GM21360 (cell line): ENCODE measurements around the gene TTPAL.

Source experiments
- ATAC-seq: cut with Tn5 transposase; IDR thresholded peaks from one replicate; pipeline ENCODE4 v1.9.1; 2021; ENCODE audit warnings: mild to moderate bottlenecking, moderate library complexity; ENCODE audit not compliant: unreplicated experiment

The TTPAL gene

GRCh38 chr20:44495802-44496481 is 20.3 kb downstream of the TTPAL start:
- ATAC-seq, result peak; percentile 56

DNA sequence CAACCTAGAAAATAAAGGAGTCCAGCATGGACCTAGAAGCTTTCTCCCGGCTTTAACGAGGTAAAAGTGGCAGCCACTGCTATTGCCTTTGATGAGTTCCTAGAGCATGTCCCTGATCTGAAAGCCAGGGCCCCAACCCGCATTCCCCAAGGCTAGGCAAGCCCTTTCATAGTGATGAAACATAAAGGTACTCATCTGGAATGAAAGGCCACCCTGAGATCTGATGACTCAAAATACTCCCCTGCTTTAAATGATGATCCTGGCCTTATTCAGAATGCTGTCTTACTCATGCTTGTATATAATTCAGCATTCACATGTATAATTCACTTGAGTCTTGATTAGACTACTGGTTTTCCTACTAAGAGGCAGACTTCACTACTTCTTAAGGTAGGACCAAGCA is 21.3 kb downstream of the TTPAL start:
- ATAC-seq, result no peak

DNA sequence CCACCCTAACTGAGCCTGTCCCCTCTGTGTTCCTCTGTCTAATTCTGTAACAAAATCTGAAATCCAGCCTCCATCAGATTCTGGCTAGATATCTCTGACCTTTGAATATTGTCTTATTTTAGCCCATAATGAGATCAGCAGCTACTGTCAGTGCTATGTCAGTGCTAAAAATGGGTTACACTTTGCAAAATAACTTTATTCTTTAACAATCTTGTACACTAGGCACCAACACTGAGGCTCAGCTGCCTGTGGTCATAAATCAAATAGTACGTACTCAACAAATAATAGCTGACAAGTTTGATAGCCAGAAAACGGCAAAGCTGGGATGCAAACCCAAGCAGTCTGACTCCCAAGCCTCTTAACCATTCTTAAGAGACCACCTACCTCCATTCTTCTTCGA is 22.1 kb downstream of the TTPAL start:
- no peak for ATAC-seq

DNA sequence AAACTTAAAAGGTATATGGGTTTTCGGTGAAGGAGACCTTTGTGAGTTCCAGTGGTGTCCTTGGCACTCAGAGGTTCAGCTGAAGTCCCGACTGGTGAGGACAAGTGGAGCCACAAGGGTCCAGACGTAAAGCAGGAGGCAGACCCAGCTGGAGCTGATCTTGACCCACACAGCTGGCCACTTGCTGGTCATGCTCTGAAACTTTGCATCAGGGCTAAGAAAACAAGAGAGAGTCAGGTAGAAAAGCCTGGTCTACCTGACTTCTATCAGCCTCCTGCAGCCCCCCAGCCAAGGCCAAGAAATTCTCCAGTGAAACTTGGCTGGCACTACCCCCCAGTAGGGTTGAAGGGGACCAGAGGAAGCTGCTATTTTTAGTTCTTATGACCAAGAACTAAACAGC is 24.5 kb downstream of the TTPAL start:
- ATAC-seq, result no peak

DNA sequence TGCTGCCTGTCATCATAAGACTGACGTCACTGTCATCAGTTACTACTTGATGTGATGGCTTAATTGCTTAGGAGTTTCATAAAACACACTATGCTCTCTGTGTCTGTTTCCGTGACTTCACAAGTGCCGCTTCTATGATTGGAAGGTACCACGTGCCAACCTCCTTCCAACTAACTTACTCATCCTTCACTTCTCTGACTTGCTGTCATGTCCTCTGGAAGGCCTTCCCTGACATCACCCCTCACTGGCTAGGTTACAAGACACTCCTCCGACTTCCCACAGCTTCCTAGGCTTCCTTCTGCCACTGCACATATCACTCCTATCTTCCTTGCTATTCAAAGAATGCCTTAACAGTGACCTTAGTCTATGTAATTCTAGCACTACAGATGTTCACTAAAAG is 25.8 kb downstream of the TTPAL start:
- no peak for ATAC-seq

GRCh38 chr20:44502968-44503367 is 27.3 kb downstream of the TTPAL start:
- ATAC-seq, result no peak

GRCh38 chr20:44504402-44505307 is 29.0 kb downstream of the TTPAL start:
- ATAC-seq, result no peak

GRCh38 chr20:44509762-44510161 is 34.1 kb downstream of the TTPAL start:
- ATAC-seq, result no peak

DNA sequence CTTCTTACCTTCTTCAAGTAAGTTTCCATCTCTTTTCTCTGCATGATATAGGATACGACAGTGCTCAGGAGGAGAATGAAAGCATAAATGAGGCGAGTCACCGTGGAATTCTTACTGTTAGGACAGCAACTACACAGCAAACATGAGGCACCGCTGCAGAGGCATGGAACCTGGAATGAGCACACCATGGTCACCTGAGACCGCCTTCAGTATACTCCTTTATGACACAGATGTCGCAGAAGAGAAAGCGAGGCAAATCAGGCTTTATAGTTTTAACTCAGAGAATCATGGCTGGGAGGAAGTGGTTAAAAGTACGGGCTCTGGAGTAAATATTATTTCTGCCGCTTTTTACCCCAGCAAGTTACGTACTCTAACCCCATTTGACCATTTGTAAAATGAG is 38.2 kb downstream of the TTPAL start:
- no peak for ATAC-seq

DNA sequence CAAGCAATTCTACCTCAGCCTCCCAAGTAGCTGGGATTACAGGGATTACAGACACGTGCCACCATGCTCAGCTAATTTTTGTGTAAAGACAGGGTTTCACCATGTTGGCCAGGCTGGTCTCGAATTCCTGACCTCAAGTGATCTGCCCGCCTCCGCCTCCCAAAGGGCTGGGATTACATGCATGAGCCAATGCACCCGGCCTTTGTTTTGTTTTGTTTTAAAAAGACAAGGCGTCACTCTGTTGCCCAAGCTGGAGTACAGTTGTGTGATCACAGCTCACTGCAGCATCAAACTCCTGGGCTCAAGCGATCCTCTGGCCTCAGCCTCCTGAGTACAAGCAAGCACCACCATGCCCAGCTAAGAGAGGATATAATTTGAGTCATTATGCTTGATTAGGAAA is 40.8 kb downstream of the TTPAL start:
- ATAC-seq, result no peak

DNA sequence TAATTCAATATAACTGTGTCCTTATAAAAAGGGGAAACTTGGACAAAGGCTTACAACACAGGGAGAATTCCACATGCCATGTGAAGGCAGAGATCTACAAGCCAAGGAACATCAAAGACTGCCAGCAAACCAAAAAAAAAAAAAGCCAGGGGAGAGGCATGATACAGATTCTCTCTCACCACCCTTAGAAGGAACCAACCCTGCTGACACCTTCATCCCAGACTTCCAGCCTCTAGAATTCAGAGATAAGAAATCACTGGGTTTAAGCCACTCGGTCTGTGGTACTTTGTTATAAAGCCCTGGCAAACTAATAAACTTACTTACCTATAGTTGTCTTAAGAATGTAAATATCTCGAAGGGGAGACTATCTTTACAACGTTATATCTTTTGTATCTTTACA is 41.8 kb downstream of the TTPAL start:
- no peak for ATAC-seq

DNA sequence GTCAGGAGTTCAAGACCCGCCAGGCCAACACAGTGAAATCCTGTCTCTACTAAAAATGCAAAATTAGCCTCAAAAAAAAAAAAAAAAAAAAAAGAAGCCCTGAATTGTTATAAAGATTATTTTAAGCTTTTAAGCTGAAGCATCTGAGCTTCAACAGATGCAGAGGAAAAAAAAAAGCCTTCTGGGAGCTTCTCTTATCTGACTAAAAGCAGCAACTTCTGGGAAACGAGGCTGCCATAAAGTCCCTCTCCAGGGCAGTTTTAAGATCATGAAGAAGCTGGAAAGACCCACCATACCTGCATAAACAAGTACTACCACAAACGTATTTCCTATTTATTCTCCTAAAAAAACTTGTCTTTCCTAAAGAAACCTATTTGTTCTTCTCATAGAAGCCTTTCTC is 42.6 kb downstream of the TTPAL start:
- no peak for ATAC-seq

DNA sequence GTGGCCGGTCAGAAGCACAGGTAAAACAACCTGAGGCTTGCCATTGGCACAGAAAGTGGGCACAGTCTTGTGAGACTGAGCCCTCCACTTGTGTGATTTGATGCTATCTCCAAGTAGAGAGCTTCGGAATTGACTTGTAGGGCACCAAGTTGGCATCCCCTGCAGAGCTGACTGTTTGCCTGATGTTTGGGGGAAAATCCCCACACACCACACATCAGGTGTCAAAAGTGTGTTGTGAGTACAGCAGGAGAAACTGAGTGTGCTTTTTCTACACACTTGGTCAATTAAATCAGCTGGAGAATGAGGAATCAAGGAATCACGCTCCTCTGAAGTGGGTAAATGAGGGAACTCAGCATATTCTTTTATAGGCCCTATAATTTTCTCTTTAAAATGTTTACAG is 45.2 kb downstream of the TTPAL start:
- ATAC-seq, result no peak

DNA sequence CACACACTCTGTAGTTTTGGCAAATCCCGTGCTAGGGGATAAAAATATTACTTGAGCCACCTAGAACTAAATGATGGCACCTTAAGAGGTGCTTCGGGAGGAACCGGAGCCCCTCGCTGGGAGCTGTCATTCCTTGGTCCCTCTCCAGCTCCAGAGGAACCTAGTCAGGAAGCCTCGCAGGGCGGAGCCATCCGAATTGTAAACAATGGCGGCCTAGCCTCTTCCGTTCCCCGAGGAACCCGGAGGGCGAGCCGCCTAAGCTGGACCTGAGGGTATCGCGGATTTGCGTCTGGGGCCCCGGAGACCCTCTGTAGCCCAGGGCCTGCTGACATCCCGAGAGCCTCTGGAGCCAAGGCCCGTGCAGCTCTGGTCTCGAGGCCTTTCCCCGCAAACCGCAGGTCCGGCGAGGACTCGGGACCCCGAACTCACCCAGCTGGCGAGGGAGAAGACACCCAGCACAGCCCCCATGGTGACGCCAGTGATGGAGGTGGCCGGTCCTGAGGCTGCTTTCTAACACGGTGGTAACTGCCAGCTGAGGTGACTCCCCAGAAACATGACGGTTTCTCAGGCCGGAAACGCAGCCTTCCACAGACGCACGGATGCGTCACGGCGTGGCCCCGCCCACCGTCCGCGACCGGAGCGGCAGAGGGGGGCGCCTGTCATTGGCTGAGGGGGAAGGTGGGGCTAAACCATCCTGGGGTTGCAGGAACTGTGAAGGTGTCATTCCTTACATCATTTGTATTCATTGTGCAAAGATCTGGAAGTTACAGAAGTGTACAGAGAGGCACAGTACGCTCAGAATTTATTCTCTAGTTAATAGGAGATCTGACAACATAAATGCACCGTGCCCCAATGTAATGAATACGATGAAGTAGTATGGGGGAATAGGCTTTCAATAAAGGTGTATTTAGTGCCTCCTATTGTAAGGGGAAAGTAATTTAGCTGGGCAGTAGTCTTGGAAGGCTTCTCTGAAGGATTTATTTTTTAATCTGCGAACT is 46.1 kb downstream of the TTPAL start, which contains the start of gene SERINC3:
SERINC3 (minus strand) TSS at position 587 of the 998 bp plus-strand sequence; CDS start at position 468, 119 bp downstream.
- peak; percentile 97 for ATAC-seq

GRCh38 chr20:44522841-44523240 is 47.2 kb downstream of the TTPAL start:
- ATAC-seq, result no peak

DNA sequence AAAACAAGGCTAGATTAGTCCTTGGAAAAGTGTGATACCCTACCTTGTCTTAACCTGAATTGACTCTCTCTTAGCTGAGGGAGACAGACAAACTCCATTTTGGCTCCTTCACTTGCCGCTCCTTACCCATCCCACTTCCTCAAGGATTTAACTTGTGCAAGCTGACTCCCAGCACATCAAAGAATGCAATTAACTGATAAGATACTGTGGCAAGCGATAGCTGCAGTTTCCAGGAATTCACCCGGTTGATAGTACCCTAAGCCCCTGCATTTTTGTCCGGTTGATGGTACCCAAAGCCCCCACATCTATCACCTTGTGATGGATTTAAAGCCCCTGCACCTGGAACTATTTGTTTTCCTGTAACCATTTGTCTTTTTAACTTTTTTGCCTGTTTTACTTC is 48.1 kb downstream of the TTPAL start:
- ATAC-seq, result no peak

DNA sequence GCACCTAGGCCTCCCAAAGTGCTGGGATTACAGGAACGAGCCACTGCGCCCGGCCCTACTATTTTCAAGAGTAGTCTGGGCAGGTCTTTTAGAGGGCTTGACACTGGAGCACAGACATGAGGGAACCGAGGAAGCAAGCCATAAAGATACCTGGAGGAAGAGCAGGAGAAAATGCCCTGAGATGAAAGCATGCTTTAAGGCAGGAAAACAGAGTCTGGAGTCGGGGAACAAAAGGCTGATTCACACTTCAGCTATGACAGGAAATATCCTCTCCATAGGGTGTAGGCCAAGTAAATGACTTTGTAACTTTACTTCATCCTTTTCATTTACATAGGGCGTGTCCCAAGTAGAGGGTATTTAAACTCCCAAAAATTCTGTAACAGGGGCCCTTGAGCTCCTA is 50.5 kb downstream of the TTPAL start:
- ATAC-seq, result no peak

DNA sequence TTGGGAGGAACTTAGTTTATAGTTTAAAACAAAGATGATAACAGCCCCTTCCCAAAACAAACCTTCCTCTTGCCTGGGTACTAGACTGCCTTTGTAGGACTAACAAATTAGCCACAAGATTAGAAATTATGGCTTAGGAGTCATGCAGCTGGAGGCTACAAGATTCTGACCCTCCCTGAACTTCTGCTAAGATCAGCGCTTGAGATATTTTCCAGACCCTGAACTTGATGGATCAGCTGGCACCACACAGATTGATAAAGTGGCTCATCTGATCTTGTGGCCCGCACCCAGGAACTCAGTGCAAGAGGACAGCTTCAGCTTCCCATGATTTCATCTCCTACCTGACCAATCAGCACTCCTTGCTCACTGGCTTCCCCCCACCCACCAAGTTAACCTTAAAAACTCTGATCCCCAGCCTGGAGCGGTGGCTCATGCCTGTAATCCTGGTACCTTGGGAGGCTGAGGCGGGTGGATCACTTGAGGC is 52.1 kb downstream of the TTPAL start:
- ATAC-seq, result no peak

- no peak for ATAC-seq
Observed at GRCh38 chr20:44528309-44528708, 52.6 kb downstream of the TTPAL start.

GRCh38 chr20:44532259-44532980 is 56.7 kb downstream of the TTPAL start:
- no peak for ATAC-seq
